ENCODE results near the gene IFITM1.
"Not testable (repeated sequence)": the region's sequence is repeated elsewhere in the genome, so short reads cannot be mapped to it uniquely, and the experiment has no call there.

The IFITM1 gene

DNA sequence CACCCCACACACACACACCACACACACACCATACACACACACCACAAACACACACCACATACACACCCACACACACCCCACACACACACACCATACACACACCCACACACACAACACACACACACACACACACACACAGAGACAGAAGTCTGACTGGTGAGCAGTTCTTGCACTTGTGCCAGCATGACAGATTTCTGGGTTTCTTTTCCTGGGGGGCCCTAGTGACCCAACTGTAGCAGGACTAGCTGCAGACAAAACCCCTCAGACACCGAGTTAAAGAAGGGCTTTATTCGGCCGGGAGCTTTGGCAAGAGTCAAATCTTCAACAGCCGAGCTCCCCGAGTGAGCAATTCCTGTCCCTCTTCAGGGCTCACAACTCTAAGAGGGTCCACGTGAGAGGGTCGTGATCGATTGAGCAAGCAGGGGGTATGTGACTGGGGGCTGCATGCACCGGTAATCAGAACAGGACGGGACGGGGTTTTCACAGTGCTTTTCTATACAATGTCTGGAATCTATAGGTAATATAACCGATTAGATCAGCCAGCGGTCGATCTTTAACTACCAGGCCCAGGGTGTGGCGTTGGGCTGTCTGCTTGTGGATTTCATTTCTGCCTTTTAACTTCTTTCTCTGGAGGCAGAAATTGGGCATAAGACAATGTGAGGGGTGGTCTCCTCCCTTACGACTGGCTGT, 36.3 kb downstream of the IFITM1 start:
- peak; percentile 49 for DNase-seq

DNA sequence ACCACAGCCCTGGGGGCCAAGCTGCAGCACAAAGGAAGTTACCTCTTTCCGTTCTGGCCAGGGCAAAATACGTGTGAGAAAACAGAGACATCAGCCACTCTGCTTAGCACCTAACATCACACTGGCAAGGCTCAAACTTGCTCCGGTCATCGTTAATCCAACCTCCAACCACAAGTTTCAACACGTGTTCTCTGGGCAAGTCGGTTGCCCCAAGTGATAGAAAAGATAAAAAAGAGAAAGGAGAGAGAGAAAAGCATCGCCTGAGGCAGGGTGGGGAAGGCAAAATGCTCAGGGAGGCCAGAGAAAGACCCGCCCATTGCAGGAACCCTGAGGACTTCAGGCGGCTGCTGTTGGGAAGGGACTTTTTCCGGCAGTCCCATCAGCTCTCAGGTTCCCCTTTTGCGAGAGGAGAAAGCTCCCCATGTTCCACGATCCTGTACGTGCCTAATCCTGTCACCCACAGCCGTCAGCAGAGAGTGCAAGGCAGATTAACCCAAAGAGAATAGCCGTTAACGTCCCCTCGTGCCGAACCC, 36.9 kb downstream of the IFITM1 start:
- DNase-seq: peak; percentile 53

DNA sequence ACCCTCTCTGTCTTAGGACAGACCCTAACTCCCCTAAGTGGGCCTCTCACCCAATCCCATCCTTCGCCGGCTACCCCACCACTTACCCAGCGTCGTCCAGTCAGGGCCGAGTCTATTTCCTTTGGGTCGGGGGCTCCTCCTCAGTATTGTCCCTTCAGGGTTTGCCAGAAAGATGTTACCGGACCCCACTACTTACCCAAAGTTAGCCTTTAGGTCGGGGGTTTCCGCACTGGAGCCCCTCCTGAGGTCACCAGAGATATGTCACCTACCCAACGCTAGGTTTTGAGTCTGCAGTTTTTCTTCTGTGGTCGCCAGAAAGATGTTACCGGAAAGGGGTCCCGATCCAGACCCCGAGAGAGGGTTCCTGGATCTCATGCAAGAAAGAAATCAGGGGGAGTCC, 37.6 kb downstream of the IFITM1 start:
- peak; percentile 45 for DNase-seq

DNA sequence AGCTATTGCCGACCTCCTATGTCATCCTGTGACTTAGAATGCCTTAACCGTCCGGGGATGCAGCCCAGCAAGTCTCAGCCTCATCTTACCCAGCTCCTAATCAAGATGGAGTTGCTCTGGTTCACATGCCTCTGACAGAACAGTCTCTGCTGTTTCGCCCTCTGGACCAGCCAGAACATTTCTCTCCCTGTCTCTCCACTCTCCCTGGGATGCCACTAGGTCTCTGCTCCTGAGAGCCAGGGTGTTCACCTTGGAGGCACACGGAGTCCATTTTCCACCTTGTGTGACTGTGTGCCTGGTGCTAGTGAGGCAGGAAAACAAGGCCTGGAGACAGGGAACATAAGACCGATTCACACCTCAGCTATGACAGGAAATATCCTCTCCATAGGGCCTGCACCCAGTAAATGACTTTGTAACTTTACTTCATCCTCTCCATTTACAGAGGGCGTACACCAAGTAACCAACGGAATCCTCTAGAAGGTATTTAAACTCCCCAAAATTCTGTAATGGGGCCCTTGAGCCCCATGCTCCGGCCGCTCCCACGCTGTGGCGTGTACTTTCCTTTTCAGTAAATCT, 38.7 kb downstream of the IFITM1 start:
- peak; percentile 42 for DNase-seq

DNA sequence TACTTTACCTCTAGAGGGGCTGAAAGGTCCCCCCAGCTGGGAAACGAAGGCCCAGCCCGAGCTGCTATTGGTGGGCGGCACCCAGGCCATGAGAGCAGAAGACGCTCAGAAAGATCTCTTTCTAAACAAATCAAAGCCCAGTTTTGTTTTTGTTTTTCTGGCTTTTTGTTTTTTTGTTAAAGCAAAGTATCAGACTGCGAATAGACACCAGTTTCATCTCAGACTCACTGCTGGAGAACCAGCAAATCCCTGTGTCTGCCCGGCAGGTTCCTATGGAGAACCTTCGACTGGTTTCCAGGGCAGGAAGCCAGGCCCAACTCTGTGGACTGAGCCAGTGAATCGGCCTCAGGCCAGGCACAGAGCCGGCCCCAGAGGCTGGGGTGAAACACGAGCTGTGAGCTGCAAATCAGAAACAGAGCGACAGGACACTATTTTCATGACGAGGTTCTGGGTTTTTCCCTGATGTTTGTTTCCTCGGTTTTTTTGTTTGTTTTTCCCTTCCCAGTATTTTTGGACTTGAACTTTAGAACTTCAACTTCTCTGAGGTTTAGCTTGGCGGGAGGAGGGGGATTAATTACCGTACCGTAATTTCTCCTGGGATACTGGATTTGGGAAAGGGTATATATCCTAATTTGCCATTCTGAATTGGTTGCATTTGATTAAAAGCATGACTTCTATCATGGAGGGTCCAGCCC, 39.5 kb downstream of the IFITM1 start:
- DNase-seq: peak; percentile 54

DNA sequence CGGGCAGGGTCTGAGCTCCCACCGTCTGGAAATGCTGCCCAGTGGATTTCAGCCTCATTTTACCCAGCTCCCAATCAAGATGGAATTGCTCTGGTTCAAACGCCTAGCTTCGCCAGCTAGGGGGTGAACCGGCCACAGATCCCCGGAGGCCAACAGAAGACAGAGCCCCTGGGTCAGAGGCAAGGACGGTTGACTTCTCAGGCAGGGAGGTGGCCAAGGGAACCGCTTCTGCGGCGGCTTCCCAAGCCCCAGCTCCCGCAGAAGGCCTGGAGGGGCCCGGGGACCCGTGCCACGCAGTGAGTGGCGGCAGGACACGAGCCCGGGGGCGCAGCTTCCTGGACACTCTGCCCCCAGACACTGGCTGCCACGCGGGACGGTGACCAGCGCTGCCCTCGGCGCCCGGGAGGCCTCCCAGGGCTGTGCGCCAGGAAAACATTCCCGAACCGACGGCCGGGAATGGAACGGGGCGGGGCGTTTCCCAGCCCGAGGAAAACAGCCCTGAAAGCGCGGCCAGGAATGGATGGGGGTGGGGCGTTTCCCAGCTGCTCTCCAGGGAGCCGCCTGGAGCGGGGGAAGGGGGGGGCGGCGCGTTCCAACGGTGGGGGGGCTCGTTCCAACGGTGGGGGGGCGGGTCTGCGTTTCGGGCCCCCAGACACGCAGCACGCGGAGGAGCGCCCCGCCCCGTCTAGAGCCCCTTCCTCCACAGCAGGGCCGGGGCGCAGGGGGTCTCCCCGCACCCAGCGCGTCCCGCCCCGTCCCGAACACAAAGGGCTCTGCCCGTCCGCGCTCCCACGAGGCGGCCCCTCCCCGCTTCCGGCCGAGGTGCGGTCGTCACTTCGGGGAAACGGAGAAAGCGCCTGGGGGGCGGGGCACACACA, 42.0 kb downstream of the IFITM1 start:
- DNase-seq: peak; percentile 94

DNA sequence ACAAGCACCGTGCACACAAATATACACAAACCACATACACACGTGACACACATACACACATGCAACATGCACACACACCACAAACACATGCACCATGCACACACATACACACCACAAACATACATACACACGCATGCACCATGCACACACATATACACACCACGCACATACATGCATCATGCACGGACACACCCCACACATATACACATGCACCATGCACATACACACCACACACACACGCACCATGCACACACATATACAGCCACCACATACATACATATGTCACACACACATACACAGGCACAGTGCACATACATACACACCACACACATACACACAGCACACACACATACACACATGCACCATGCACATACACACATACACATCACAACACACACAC, 42.8 kb downstream of the IFITM1 start:
- DNase-seq: no peak

DNA sequence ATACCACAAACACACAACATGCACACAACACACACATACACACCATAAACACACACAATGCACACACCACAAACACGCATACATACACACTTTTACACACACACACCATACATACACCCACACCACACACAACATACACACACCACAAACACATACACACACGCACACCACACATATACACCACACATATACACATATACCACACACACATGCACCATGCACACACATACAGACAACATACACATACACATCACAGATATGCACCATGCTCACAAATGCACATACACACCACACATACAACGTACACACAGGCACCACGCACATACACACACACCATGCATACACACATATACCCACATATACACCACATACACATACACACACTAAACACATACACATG, 43.7 kb downstream of the IFITM1 start:
- no peak for DNase-seq

DNA sequence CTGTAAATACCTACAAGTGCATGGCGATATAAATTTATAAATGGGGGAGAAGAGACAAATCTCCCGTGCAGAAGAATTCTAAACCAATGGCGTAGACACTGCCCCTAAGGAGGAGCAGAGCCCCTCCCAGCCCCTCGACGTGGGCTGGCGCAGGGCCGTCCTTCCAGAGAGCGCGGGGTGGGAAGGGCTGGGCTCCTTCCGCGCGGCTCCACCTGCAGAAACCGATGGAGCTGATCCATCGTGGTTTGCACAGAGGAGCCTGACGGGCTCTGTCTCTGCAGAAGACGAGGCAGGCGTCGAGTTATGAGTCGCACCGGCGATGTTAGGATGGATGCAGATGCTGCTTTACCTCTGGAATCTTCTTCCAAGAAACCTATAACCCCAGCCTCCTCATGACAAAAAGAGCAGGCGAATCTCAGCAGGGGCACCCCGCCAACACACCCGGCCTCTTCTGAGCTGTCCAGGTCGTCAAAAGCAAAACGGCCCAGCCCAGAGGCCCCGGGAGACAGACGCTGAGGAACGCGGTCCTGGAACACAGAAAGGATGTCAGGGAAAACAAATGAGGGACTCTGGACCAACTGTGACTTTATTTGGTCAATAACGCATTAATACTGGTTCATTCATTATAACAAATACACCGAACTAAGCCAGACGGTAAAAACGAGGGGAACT, 44.4 kb downstream of the IFITM1 start:
- no peak for DNase-seq

DNA sequence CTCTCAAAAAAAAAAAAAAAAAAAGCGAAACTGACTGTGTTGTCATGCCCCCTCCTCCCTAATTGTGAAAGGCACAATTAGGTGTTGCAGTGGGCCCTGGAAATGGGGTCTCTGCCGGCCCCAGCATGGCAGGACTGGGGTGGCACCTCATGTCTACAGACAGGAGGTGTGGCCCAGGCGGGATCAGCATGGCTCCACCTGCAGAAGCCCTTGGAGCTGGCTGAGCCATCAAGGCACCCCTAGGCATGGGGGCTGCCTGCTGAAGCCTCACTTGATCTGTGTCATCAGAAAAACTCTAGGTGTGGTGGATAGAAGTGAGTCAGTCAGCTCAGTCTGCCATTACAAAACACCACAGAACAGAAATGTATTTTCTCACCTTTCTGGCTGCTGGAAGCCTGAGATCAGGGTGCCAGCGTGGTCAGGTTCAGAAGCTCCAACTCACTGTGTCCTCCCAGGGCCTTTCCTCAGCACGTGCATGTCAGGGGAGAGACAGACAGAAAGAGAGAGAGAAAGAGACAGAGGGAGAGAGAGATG, 45.4 kb downstream of the IFITM1 start:
- no peak for DNase-seq

DNA sequence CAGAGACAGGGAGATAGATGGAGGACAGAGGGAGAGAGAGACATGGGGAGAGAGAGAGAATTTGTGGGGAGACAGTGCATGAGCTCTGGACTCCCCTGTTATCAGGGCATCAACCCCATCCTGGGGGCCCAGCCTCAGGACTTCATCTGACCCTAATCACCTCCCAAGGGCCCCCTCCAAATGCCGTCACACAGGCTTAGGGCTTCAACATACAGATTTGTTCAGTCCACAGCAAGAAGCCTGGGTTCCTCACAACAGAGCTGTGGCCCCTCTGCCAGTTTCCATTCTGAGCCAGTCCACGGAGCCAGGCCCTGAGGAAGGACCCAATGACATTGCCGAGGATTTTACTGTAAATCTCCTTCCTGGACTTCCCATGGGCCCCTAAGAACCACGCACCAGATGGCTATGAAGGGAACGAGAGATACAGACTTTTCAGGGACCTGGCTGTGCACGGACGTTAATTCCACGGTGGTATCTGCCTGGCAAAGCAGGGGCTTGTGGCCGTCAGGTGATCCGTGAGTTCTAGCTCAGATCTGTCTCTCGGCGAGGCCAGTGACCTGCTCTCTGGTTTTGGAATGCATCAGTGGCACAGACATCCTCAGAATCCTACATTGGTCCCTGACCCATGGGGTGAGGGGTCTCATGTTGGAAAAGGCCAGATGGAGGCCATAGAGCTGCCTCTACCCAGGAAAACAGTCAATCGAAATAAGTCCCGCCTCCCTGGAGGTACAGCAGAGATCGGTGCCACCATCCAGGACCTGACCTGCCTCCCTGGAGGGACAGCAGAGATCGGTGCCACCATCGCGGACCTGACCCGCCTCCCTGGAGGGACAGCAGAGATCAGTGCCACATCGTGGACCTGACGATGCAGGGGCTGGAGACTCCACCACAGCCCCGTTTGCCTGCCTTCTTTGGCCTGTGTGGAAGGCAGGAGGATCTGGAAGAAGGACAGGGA, 46.8 kb downstream of the IFITM1 start:
- DNase-seq: no peak

DNA sequence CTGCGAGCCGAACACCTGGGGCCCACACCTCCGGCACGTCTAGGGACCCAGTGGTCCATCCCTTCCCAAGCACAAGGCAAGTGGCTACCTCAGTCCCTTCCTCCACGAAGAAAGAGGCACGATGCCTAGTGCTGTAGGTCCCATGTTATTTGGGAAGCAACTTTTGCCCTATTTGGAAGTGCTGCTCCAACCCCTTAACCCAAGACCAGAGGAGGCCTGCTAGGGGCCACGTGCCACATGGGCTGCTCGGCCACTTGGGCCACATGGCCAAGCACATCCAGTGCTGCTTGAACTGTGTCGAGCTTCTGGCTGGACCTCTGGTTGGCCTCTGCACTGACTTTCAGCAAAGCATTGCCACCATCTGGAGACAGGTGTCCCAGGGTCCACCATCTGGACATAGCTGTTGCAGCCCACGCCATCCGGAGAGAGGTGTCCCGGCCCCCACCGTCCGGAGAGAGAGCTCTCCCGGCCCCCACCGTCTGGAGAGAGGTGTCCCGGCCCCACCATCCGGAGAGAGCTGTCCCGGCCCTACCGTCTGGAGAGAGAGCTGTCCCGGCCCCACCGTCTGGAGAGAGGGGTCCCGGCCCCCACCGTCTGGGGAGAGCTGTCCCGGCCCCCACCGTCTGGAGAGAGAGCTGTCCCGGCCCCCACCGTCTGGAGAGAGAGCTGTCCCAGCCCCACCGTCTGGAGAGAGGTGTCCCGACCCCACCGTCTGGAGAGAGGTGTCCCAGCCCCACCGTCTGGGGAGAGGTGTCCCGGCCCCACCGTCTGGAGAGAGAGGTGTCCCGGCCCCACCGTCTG, 49.0 kb downstream of the IFITM1 start:
- DNase-seq: no peak

DNA sequence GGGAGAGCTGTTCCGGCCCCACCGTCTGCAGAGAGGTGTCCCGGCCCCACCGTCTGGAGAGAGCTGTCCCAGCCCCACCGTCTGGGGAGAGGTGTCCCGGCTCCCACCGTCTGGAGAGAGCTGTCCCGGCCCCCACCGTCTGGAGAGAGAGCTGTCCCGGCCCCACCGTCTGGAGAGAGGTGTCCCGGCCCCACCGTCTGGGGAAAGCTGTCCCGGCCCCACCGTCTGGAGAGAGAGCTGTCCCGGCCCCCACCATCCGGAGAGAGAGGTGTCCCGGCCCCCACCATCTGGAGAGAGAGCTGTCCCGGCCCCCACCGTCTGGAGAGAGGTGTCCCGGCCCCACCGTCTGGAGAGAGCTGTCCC, 49.6 kb downstream of the IFITM1 start:
- DNase-seq: not testable (repeated sequence)

DNA sequence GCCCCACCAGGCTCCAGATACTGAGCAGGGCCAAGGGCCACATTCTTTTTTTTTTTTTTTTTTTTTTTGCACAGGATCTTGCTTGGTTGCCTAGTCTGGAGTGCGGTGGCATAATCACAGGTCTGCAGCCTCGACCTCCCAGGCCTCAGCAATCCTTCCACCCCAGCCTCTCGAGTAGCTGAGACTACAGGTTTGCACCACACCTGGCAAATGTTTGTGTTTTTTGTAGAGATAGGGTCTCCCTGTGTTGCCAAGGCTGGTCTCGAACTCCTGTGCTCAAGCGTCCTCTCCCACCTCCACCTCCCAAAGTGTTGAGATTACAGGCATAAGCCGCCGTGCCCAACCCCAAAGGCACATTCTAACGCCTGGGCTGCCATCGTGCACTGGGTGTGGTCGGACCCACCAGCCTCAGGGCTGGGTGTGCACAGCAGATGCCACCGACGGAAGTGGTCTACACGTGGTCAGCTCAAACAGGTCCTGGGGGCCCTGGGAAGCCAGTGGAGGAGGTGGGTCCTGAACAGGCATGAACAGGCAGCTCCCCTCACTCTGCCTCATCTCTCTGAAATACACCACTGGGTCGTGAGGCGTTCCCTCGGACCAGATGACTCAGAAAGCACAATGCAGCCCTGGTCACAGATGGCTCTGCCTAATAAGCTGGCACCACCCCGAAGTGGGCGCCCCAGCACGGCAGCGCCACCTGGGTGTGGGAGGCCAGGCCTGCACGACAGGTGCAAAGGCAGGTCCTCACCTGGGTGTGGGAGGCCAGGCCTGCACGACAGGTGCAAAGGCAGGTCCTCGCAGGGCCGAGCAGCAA, 50.3 kb downstream of the IFITM1 start:
- peak; percentile 76 for DNase-seq
